VCaP (cell line): ENCODE data around the gene CSTA.

ENCODE experiments used
- H3K27ac ChIP-seq: fragments of 450-650 bp; 2 replicates; pipeline ENCODE4 v1.5.1; 2017
- TF ChIP-seq, protein P1 (sequence below): fragments of 450-650 bp; conservative IDR thresholded peaks from 2 replicates; pipeline ENCODE4 v1.5.1; 2017; ENCODE audit warnings: mild to moderate bottlenecking, moderate library complexity

Gene CSTA, protein sequence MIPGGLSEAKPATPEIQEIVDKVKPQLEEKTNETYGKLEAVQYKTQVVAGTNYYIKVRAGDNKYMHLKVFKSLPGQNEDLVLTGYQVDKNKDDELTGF

DNA sequence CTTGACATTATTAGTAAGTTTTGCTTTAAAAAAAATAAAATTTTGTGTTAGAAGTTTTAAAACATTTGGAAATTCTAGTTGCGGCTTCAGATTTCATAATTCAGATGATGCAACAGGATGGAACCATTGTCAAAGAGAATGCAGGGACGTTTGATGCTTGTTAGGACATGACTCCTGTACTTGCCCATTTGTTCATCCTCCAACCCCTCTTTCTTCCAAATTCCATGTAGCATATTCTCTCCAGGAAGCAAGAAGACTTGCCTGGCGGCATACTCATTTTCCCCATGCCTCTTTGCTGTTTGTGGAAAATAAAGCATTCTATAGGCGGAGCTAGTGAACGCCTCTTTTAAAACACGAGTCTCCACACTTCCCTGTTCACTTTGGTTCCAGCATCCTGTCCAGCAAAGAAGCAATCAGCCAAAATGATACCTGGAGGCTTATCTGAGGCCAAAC lies at the start of gene CSTA:
CSTA (plus strand) TSS at position 378 of the 453 bp plus-strand sequence; CDS start at position 423, 45 bp downstream.
- 0 out of 2 replicates have a peak within 1 kb of the TSS, but pooled peaks have one; percentile 13 for H3K27ac ChIP-seq
- TF ChIP-seq, protein P1, sequence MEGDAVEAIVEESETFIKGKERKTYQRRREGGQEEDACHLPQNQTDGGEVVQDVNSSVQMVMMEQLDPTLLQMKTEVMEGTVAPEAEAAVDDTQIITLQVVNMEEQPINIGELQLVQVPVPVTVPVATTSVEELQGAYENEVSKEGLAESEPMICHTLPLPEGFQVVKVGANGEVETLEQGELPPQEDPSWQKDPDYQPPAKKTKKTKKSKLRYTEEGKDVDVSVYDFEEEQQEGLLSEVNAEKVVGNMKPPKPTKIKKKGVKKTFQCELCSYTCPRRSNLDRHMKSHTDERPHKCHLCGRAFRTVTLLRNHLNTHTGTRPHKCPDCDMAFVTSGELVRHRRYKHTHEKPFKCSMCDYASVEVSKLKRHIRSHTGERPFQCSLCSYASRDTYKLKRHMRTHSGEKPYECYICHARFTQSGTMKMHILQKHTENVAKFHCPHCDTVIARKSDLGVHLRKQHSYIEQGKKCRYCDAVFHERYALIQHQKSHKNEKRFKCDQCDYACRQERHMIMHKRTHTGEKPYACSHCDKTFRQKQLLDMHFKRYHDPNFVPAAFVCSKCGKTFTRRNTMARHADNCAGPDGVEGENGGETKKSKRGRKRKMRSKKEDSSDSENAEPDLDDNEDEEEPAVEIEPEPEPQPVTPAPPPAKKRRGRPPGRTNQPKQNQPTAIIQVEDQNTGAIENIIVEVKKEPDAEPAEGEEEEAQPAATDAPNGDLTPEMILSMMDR, result no peak

DNA sequence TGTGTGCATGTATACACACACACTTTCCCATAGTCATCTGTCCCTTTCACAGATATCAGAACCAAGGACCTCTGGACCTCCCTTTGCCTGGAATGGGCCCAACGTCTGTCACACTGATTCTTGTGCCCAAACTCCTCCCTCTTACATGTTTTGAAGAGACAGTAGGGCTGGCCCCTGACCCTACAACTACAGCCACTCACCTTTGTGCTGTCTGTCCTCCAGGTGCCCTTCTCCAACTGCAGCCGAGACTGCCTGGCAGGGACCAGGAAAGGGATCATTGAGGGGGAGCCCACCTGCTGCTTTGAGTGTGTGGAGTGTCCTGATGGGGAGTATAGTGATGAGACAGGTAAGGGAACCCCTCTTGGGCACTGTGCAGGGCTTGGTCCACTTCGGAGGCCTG lies 43.2 kb upstream of the CSTA start:
- H3K27ac ChIP-seq, result no peak overlapping the region
- TF ChIP-seq, protein P1, result no peak

DNA sequence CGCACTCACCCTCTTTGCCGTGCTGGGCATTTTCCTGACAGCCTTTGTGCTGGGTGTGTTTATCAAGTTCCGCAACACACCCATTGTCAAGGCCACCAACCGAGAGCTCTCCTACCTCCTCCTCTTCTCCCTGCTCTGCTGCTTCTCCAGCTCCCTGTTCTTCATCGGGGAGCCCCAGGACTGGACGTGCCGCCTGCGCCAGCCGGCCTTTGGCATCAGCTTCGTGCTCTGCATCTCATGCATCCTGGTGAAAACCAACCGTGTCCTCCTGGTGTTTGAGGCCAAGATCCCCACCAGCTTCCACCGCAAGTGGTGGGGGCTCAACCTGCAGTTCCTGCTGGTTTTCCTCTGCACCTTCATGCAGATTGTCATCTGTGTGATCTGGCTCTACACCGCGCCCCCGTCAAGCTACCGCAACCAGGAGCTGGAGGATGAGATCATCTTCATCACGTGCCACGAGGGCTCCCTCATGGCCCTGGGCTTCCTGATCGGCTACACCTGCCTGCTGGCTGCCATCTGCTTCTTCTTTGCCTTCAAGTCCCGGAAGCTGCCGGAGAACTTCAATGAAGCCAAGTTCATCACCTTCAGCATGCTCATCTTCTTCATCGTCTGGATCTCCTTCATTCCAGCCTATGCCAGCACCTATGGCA lies 41.1 kb upstream of the CSTA start:
- TF ChIP-seq, protein P1, result no peak
- H3K27ac ChIP-seq, result no peak overlapping the region

DNA sequence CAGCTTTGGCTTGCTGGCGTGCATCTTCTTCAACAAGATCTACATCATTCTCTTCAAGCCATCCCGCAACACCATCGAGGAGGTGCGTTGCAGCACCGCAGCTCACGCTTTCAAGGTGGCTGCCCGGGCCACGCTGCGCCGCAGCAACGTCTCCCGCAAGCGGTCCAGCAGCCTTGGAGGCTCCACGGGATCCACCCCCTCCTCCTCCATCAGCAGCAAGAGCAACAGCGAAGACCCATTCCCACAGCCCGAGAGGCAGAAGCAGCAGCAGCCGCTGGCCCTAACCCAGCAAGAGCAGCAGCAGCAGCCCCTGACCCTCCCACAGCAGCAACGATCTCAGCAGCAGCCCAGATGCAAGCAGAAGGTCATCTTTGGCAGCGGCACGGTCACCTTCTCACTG lies 40.6 kb upstream of the CSTA start:
- H3K27ac ChIP-seq, result no peak overlapping the region
- TF ChIP-seq, protein P1, result no peak

DNA sequence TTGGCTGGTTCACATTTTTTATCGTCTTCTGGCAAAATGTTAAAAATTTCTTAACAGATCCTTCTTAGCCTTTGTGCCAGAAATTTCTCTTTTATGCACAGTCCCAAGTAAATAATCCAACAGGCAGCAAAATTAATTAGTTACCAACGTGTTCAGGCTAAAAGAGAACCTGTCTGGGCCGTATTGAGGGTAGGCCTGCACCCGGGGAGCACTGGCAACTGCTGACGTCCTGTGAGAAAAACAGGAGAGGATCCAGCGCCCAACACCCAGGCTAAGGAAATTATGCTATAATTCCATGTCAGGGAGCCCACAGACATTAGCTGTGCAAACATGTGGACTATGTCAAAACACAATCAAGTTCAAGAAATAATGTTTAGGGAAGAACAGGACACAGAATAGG lies 30.7 kb upstream of the CSTA start:
- TF ChIP-seq, protein P1, result no peak
- peak overlapping the region; percentile 62 for H3K27ac ChIP-seq

DNA sequence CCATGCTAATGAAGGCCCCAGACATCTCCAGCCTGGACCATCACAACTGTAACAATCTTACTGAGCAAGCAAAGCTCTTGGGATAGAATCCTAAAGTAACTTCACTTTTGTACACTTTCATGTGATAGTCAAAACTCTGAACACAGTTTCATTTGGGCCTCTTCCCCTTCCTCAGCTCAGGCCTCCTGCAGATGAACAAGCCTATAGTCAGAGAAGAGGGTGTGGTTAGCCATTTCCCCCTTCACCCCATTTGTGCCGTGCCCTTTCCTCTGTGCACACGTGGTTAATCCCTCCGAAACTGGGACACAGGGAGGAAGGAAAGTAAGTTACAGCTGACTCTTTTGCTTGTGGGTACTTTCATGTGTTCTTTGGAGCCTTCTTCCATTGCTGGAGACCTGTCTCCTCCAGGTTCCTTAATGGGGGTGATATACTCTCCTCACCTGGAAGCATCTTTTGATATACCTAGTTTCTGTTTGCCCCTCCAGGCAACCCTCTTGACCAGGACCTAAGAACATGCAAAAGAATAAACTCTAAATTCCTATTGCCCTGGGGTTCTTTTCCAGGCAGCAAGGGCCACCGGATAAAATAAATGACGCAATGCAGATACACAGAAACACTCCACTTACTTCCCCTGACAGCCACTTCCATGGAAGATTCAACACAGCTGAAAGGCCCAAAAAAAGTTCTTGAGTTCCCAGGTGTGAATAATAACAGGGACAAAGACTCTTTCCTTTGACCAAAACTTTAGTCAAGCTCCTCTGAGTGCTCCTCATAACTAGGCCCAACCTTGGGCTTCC lies 29.6 kb upstream of the CSTA start:
- TF ChIP-seq, protein P1, result no peak
- H3K27ac ChIP-seq, result peak overlapping the region; percentile 62

DNA sequence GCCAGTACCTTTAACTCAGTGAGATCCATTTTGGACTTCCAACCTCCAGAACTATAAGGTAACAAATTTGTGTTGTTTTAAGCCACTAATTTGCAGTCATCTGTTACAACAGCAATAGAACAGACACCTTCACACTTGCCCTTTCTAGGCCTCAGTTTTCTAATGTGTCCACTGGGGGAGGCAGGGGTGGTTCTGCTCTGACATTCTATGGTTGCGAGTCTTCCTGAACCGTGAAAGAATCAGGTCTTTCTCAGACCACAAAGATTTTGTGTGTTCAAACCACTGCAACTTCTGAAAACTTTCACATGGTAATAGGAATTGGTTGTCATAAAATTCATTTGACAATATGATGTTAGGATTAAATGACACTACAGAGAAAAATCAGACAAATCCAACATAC lies 26.8 kb upstream of the CSTA start:
- H3K27ac ChIP-seq, result no peak overlapping the region
- TF ChIP-seq, protein P1, result no peak
